Measurements from ENCODE around the gene KCNJ18.
"Not testable (repeated sequence)": the region's sequence is repeated elsewhere in the genome, so short reads cannot be mapped to it uniquely, and the experiment has no call there.

The KCNJ18 gene

DNA sequence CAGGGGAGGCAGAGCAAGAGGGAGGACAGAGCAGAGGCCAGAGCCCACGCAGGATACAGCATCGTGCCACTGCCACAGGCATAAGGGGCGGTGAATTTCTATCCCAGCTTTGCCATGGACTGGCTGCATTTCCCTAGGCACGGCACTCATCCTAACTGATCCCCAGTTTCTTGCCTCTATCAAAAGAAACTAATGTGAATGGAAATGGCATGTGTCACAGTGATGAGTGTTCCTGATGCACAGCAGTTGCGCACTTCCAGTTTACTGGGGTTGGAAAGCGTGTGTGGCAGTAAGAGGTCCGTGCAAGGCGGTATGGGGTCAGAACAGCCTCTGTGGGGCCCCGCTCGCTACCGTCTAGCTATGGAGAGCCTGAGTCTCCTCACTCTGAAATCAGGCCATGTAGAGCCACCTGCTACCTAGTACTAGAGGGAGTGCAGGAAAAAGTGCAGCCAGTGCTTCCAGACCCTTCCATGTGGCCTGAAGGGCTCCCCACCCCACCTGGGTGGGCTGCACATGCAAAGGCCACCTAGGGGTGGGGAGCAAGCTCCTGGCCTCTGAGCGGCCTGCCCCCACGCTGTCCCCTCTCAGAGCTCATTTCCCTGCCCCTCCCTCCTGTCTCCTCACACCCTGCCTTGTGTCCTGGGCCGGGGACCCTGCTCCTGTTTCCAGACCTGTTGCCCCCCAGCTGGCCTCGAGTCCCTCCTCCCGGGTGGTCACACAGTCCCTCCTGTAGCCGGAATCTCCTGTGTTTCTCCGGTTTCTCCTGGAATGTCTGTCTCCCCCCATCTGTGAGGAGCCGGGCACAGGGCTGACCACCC lies 5.0 kb upstream of the KCNJ18 start:
- Histone ChIP-seq H3K27me3 (no peaks in the 10 kb centered on the region), H3K36me3 (no peaks in the 10 kb centered on the region), H3K9me3 (no peaks in the 10 kb centered on the region), H3K4me3 (no peak overlapping the region), H3K4me1 (no peaks in the 10 kb centered on the region), H3K27ac (no peak overlapping the region)
- TF ChIP-seq, protein P1, sequence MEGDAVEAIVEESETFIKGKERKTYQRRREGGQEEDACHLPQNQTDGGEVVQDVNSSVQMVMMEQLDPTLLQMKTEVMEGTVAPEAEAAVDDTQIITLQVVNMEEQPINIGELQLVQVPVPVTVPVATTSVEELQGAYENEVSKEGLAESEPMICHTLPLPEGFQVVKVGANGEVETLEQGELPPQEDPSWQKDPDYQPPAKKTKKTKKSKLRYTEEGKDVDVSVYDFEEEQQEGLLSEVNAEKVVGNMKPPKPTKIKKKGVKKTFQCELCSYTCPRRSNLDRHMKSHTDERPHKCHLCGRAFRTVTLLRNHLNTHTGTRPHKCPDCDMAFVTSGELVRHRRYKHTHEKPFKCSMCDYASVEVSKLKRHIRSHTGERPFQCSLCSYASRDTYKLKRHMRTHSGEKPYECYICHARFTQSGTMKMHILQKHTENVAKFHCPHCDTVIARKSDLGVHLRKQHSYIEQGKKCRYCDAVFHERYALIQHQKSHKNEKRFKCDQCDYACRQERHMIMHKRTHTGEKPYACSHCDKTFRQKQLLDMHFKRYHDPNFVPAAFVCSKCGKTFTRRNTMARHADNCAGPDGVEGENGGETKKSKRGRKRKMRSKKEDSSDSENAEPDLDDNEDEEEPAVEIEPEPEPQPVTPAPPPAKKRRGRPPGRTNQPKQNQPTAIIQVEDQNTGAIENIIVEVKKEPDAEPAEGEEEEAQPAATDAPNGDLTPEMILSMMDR (IDR thresholded peaks at IDR 0.05): no peak
- intact Hi-C loops (cut with DNase I; ENCODE audit: low total_unique reads): no loop called here
- DNase-seq: no peak

DNA sequence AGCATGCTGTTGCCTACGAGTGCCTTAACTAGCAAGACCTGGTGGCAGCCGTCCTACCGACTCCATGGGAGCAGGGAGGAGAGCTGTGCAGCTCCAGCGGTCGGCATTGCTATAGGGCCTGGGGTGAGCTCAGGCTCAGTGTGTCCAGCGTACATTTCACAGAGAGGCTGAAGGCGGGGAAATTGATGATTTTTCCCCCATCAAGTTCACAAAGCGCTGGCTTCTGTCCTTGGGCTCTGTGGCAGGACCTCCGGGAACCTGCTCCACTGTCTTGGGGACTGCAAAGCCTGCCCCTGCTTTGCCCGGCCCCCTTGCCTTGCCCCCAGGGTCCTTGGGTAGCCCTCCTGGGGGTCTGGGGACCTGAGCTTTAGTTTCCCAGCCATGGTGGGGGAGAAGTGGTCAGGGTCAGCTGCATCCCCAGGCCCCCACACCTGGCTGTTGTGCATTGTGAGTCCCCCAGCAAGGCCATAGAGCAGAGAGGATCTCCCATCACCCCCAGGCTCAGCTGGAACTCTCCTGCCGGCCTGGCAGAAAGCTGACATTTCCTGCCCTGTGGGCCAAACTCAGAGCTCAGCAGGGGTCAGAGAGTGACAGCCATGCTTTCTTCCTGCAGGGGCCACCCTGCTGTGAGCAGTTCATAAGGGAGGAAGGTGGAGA lies 3.9 kb upstream of the KCNJ18 start:
- TF ChIP-seq, protein P1 (IDR thresholded peaks at IDR 0.05): no peak
- H3K9me3 ChIP-seq: no peaks in the 10 kb centered on the region
- H3K4me1 ChIP-seq: no peaks in the 10 kb centered on the region
- H3K4me3 ChIP-seq: no peak overlapping the region
- H3K27ac ChIP-seq: no peak overlapping the region
- H3K27me3 ChIP-seq: no peaks in the 10 kb centered on the region
- no peaks in the 10 kb centered on the region for H3K36me3 ChIP-seq
- DNase-seq: no peak
- intact Hi-C loops (cut with DNase I; ENCODE audit: low total_unique reads): no loop called here

DNA sequence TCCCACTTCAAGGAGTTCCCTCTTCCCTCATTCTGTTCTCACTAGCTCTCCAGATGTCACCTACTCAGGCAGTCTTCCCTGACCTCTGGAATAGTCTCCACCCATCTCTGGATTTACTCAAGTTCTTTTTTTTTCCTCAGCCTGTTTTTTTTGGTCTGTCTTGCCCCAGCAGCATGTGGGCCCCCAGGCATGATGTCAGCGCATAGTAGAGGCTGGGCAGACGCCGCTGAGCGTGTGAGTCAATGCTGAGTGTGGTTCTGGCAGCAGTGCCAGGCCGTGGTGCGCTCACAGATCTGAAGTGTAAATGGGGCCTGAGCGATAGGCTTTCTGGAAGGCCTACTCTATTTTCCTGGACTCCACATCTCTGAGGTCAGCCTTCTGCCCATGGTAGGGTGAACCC lies 2.7 kb upstream of the KCNJ18 start:
- Histone ChIP-seq H3K27me3 (no peaks in the 10 kb centered on the region), H3K4me1 (no peaks in the 10 kb centered on the region), H3K36me3 (no peaks in the 10 kb centered on the region), H3K4me3 (no peak overlapping the region), H3K9me3 (no peaks in the 10 kb centered on the region), H3K27ac (no peak overlapping the region)
- intact Hi-C loops (cut with DNase I; ENCODE audit: low total_unique reads): no loop called here
- DNase-seq: peak; percentile 74 to 89
- TF ChIP-seq, protein P1 (IDR thresholded peaks at IDR 0.05): no peak

DNA sequence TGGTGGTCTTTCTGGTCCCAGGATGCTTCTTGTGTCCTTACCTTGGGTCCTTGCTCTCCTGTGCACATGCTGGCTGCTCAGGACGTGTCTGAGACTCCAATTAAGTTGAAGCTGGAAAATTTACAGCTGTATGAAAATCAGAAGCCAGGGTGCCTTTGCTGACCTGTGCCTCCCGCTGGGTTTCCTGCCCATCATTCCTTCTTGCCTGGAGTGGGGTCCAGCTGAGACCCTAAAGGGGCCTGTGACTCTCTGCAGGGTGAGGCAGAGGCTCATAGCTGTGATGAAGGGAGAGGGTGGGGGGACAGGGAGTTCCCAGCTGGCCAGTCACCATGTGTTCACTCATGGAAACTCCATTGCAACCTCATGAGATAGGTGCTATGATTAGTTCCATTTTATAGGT lies 1.5 kb upstream of the KCNJ18 start:
- intact Hi-C loops (cut with DNase I; ENCODE audit: low total_unique reads); H3K36me3 ChIP-seq; H3K27ac ChIP-seq; DNase-seq; H3K4me3 ChIP-seq; H3K27me3 ChIP-seq; H3K9me3 ChIP-seq; H3K4me1 ChIP-seq: not testable (repeated sequence)

DNA sequence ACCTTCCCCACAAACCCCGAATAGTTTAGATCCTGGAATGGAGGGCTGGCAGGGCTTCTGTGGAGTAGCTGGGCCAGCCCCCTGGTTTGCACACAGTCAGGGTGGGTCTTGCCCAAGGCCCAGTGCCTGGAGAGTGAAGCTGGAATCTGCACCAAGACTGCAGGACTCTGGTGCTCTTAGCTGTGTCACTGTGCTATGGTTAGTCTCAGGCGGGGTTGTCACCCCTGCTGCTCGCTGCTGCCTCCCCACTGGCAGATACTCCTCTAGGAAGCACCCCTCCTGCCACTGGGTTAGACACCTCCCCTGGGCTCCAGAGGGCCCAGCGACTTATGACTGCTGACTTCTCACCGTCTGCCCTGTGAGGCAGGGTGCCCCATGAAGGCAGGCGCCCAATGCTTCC lies 842 bp upstream of the KCNJ18 start:
- H3K27ac ChIP-seq; H3K27me3 ChIP-seq; DNase-seq; H3K36me3 ChIP-seq; intact Hi-C loops (cut with DNase I; ENCODE audit: low total_unique reads); H3K4me3 ChIP-seq; H3K4me1 ChIP-seq; H3K9me3 ChIP-seq: not testable (repeated sequence)

DNA sequence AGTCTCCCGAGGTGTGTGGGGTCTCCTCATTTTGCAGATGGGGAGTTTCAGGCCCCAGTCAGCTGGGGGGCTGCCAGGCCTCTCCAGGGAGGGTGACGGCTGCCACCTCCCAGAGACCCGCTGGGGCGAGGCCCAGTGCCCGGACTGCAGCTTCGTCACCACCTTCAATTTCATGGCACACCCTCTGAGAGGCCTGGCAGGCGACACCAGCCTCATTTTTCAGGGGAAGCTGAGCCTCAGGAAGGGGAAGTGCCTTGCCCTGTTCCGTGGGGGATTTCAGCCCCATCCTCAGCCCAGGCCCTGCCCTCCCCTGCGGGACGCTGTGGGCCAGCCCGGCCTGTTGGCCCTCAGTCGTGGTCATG lies 362 bp downstream of the KCNJ18 start:
- H3K4me3 ChIP-seq; DNase-seq; H3K36me3 ChIP-seq; H3K4me1 ChIP-seq; H3K9me3 ChIP-seq; H3K27ac ChIP-seq; intact Hi-C loops (cut with DNase I; ENCODE audit: low total_unique reads); H3K27me3 ChIP-seq: not testable (repeated sequence)

DNA sequence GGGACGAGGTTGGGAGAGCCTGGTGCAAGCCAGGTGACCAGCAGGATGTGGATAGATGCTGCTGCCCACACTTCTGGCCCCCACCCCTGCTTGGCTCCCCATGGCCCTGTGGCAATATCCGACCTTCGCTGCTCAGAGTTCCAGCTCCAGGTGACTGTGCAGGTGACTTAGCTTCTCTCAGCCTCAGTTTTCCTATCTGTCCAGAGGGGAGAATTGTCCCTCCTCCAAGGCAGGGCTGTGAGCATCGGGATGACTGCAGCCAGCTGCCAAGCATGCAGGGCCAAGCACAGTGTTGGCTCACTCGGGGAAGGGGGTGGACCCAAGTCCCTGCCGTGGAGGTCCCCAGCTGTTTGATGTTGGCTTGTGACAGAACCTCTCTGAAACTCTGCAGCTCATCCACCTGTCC lies 1.1 kb downstream of the KCNJ18 start:
- H3K4me3 ChIP-seq; DNase-seq; H3K36me3 ChIP-seq; H3K4me1 ChIP-seq; intact Hi-C loops (cut with DNase I; ENCODE audit: low total_unique reads); H3K27ac ChIP-seq; H3K9me3 ChIP-seq; H3K27me3 ChIP-seq: not testable (repeated sequence)

DNA sequence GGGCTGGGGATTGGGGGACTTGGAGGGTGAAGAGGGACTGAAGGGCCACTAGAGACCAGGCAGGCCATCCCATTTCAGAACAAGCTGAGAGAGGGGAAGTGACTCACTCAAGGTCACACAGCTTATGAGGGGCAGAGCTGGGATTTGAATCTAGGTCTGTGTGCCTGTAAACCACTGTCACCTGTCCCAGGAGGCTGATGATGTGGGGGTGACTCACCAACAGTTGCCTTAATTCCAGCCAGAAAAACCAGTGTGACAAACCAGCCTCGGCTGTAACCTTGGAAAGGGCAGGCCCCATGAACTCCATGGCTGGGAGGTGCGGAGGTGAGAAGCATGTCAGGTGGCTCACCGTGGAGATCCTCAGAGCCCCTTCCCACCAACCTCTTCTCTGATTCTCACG lies 1.6 kb downstream of the KCNJ18 start:
- intact Hi-C loops (cut with DNase I; ENCODE audit: low total_unique reads); H3K4me3 ChIP-seq; H3K9me3 ChIP-seq; H3K27ac ChIP-seq; DNase-seq; H3K4me1 ChIP-seq; H3K27me3 ChIP-seq; H3K36me3 ChIP-seq: not testable (repeated sequence)

DNA sequence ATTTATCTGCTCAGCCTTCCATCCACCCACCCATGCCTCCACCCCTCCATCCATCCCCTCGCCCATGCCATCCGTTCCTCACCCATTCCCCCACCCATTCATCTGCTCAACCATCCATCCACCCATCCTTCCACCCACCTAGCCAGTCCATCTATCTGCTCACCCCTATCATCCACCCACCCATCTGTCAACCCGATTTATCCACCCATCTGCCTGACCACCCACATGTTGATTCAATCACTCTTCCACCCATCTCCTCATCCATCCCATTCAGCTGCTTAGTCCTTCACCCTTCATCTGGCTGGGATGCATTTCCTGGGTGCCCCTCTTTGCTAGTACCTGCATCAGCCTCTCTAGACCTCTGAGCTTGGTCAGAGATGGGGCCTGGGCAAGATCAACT lies 3.9 kb downstream of the KCNJ18 start:
- DNase-seq; intact Hi-C loops (cut with DNase I; ENCODE audit: low total_unique reads); H3K36me3 ChIP-seq; H3K27ac ChIP-seq; H3K27me3 ChIP-seq; H3K9me3 ChIP-seq; H3K4me1 ChIP-seq; H3K4me3 ChIP-seq: not testable (repeated sequence)

DNA sequence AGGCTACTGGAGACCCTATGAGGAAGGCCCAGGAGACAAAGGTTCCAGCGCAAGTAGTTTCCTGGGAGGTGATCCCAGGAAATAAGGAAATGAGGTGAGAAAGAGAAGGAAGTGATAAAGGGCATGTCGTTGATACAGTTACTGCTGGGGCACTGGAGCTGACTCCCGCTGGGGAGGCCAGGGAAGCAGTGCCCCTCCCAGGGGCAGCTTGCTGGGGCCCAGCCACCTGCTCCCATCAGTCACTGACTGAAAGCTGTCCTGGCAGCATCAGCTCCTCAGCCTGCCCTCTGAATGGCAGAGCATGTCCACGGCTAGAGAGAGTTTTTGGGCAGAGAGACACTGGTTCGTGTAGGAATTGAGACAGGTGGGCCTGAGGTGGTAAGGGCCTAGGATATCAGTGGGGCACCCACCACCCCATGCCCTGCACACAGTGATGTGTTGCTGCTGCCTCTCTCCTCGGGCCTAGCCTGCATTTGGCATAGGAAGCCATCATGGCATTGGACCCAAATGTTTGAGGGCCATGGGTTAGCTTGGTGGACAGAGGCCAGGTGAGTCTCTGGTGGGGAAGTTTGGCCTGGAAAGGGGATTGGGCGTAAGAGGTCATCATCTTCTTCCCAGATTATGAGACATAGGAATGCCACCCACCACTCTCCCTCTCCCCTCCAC lies 4.7 kb downstream of the KCNJ18 start:
- H3K36me3 ChIP-seq; H3K9me3 ChIP-seq; intact Hi-C loops (cut with DNase I; ENCODE audit: low total_unique reads); DNase-seq; H3K4me1 ChIP-seq; H3K27me3 ChIP-seq; H3K27ac ChIP-seq; H3K4me3 ChIP-seq: not testable (repeated sequence)

DNA sequence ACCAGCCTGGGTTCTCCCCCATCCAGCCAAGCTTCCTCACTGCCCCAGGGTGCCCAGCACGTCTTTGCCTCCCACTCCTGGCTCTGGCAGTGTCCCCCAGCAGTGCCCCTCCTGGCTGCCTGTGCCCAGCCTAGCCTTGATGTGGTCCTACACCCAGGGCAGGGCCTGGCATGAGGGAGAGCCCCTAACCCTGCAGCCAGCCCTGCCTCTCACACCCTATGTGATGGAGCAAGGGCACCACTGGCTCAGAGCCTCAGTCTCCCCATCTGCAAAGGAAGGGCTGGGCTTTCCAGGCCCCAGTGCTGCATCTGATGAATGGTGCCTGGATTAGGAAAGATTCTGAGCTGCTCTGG lies 5.2 kb downstream of the KCNJ18 start:
- H3K9me3 ChIP-seq; H3K4me1 ChIP-seq; H3K4me3 ChIP-seq; H3K27me3 ChIP-seq; H3K27ac ChIP-seq; DNase-seq; intact Hi-C loops (cut with DNase I; ENCODE audit: low total_unique reads); H3K36me3 ChIP-seq: not testable (repeated sequence)

Measured in tibial artery (tissue), 4 donors.